HS-27A (cell line): Measurements from ENCODE around the gene ZNF575.
A peak's percentile ranks its signal among the peaks of the same experiment; 100 is the strongest.

Experiments
- DNase-seq: peaks from one replicate; pipeline ENCODE4 v3.0.0-alpha.2; 2012; ENCODE audit warnings: low read depth, missing footprints

ZNF575 gene

GRCh38 chr19:43532962-43533545, at the start of gene ZNF575:
TSS of gene ZNF575 (plus strand) at chr19:43533188. CDS start at chr19:43534423, 1,235 bp downstream.
- peak; percentile 86 for DNase-seq

DNA sequence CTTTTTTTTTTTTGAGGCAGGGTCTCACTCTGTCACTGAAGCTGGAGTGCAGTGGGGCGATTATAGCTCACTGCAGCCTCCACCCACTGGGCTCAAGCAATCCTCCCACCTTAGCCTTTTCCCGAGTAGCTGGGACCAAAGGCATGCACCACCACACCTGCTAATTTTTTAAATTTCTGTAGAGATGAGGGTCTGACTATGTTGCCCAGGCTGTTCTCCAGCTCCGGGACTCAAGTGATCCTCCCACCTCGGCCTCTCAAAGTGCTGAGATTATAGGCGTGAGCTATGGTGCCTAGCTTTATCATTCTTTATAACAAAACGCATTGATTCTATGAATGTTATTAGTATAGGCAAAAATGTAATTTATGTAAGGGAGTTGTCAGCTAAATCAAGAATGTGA, 49.7 kb upstream of the ZNF575 start:
- no peak for DNase-seq

DNA sequence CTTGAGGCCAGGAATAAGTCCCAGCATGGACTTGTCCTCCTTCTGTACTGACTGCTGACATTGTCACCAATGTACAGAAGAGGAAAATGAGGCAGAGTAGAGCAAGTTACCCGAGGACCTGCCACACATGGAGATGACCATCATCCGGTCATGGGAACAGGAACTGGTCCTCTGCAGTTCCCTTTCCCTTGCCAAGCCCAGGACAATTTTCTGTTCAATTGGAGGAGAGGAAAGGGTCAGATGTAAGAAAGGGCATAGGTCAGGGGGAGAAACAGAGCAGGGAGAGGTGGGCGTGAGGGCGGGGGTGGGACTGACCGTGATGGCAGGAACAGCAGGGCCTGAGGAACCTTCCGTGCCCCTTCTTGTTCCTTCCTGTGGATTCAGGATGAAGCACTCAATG, 47.0 kb upstream of the ZNF575 start:
- DNase-seq, result no peak

GRCh38 chr19:43486412-43486811, 46.6 kb upstream of the ZNF575 start:
- DNase-seq, result no peak

- DNase-seq, result no peak
These were observed 44.8 kb upstream of the ZNF575 start for GRCh38 chr19:43488179-43488578.

DNA sequence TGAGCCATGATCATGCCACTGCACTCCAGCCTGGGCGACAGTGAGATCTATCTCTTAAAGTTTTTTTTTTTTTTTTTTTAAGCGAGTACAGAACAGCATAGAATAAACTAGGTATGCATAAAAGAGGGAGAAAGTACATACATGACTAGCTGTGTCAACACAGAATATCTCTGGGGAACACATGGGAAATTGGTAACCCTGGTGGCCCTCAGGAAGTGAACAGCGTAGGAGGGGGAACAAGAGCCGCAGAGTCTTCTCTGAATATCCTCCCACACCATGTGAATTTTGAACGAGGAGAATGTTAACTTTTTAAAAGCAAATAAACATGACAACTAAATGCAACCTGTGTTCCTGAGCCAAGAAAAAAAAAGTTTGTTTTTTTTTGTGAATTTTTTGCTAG, 43.7 kb upstream of the ZNF575 start:
- no peak for DNase-seq

GRCh38 chr19:43489979-43490599, 42.9 kb upstream of the ZNF575 start:
- no peak for DNase-seq

DNA sequence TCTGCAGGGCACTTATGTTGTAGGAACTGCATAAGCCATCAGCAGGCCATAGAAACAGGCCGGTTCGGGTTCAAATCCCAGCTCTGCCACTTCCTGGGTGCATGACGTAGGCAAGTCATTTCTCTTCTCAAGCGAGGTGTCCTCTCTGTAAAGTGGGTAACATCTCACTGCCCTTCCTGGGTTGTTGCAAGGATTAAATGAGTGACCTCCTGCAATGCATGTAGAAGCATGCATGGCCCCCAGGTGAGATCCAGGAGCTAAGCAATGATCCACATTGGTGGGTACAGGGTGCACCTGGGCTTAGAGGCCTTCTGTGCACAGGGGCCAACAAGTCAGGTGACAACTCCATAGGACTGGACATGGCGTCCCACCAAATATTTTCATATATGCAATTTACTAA, 42.2 kb upstream of the ZNF575 start:
- no peak for DNase-seq

GRCh38 chr19:43495082-43495481, 37.9 kb upstream of the ZNF575 start:
- DNase-seq, result no peak

DNA sequence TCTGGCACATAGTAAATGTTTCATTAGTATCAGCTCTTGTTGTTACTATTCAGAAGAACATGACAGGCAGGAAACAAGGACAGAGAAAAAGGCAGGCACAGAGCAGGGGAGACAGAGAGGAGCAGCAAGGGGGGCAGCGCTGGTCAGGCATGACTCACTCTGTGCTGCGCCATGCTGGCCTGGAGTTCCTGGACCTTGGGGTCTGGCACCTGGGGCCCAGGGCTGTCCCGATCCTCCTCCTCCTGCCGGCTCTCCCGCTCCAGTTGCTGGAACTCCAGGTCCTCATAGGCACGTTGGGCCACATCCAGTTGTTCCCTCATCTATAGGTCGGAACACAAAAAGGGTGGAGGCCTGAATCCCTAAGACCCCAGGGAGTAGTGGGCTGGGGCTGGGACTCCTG, 36.0 kb upstream of the ZNF575 start:
- no peak for DNase-seq

DNA sequence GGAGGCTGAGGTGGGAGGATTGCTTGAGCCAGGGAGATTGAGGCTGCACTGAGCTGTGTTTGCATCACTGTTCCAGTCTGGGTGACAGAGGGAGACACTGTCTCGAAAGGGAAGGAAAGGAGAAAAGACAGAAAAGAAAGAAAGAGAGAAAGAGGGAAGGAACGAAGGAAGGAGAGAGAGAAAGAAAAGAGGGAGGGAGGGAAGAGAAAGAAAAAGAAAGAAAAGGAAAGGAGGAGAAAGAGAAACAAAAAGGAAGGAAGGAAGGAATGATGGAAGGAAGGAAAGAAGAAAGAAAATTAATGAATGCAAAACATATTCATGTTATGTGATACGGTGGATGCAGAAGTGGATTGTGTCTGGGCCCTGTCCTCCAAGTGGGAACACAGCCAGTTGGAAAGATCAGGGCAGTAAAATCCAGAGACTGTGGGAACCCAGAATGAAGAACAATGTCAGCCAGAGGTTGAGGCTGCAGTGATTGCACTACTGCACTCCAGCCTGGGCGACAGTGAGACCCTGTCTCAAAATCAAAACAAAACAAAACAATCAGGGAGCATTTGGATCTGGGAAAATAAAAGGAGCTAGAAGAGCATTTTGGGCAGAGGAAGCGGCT, 34.6 kb upstream of the ZNF575 start:
- no peak for DNase-seq

- DNase-seq, result no peak
These were observed 33.9 kb upstream of the ZNF575 start for GRCh38 chr19:43499042-43499441.

DNA sequence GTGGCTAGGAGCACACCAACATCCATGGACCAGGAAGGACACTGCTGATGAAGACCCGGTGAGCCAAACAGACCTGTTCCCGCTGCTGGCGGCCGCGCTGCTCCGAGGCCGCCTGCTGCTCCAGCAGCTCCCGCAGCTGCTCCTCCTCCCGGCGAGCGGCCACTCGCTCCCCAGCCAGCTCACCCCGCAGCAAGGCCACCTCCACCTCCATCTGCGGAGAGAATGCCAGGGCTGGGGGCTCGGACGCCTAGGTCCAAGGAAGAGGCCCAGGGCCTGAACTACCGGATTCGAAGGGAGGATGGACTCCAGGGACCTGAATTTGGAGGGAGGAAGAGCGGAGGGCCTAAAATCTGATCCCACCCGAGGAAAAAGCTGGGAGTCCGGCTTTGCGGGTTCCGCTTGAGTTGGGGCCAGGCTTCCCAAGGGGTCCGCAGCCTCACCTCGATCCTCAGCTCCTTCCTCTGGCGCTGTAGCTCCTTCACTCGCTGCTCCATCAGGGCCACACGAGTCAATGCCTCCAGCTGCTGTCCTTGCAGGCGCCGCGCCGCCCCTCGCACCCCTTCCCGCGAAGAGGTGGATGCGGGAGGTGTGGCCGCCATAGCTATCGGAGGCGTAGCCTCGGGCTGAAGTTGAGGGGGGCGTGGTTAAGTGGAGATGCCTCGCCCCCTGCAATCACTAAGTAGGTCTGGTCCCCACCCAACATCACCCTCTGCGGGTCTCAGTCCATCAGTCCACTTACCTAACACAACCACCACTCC, 31.1 kb upstream of the ZNF575 start:
- DNase-seq, result no peak

DNA sequence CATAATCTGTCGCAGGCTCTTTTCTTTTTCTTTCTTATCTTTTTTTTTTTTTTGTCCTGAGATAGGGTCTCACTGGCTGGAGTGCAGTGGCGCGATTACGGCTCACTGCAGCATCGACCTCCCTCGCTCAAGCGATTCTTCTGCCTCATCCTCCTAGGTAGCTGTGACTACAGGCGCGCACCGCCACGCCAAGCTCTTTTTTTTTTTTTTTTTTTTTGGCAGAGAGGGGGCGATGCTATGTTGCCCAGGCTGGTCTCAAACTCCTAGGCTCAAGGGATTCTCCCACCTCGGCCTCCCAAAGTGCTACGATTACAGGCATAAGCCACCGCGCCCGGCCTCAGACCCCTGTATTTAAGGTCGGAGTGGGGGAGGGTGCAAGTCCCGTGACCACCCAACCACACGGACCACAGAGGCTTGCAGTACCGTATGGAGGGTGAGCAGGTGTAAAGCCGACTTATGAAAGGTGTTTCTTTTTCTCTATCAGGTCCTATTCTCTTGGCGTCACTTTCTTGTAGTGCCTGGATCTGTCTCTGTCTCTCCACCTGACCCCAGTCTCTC, 30.5 kb upstream of the ZNF575 start:
- DNase-seq, result no peak

DNA sequence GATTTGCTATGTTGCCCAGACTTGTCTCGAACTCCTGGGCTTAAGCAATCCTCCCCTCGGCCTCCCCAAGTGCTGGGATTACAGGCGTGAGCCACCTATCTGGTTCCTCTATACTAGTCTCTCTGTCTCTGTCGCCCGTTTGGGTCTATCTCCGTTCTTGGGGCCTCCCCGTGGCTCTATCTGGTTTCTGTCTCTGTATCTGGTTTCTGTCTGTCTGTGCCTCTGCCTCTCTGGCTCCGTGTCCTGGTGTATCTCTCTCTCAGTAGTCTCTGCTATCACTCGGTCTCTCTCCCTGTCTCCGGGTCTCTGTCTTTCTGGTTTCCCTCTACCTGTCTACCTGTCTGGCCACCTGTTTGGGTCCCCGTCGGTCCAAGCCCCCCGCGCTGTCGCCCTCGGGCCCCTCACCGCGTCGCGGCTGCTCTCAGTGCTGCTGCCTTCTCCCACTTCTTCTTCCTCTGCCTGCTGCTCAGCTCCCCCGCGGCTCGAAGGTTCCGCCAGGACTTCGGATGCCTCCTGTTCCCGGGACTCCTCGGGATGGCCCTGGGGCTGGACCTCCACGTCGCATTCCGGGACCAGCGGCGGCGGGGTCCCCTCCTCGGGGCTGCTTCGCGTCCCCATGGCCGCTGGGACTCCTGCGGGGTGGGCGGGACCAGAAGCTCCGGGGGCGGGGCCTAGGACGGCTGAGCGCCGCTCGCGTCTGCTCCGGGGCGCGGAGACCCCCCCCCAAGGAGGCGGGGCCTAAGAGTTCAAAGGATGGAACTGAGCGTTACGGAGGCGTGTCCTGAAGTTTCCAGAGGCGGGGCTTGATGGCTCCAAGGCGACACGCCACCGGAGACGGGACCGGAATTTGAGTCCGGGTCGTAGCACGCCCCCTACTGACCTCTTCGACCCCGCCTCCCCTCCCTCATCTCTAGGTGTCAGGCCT, 29.2 kb upstream of the ZNF575 start:
- peak; percentile 82 for DNase-seq

GRCh38 chr19:43504426-43505185, 28.4 kb upstream of the ZNF575 start, which contains the start of gene PHLDB3:
TSS of gene PHLDB3 (minus strand) at chr19:43504746. CDS start at chr19:43504118, 628 bp downstream.
- DNase-seq, result no peak

- no peak for DNase-seq
These were observed 27.9 kb upstream of the ZNF575 start for GRCh38 chr19:43505186-43505456.

DNA sequence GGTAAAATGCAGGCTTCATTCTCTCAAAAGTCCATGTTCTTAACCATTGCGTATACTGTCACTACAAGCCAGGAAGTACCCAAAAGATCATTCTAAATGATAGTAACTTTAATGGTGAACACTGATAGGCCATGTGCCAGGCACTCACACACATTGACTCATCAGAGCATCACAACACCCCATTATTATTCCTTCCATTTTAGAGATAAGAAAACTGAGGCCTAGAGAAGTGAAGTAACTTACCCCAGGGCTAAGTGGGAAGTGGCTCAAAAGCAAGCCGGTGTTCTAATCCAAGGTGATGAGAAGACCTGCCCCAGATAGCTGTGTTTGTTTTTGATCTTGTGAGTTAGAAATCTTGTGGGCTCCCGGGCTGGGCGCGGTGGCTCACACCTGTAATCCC, 27.0 kb upstream of the ZNF575 start:
- DNase-seq, result no peak

- DNase-seq, result no peak
These were observed 26.4 kb upstream of the ZNF575 start for GRCh38 chr19:43506629-43507028.

DNA sequence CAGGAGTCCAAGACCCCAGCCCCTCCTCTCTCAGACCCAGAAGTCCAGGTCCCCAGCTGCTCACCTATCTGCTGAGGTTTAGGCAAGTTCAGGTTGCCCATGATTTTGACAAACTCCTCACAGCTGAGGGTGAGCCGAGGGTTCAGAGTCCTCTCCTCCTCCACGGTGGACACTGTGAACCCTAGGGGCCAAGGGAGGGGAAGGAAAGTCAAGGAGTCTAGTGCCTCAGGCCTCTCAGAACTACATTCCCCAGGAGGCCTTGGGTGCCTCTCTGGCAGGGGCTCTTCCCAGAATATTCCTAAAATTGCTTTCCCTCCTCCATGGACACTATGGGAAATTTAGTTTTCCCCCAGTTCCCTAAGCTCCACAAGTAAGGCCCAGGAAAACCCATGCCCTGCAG, 25.1 kb upstream of the ZNF575 start:
- DNase-seq, result no peak

GRCh38 chr19:43510713-43511112, 22.3 kb upstream of the ZNF575 start:
- no peak for DNase-seq
